OCI-LY7 (cell line): ENCODE results near the gene GPR31. TPM values are rescaled to one million over a fixed set of nuclear protein-coding genes. Genes with fewer than 3 reads are reported as not detected.

Experiments
- BruUV-seq: library from RNA; stranded (reverse); fragments of 400-500 nt; replicated peaks from 2 replicates; lab custom pipeline; 2021; lab: Mats Ljungman, UMichigan
- CTCF ChIA-PET: fragments of 300-600 bp; sonication (Branson Sonifier 250); formaldehyde crosslinking; loops from one replicate; lab custom pipeline; 2022; ENCODE audit warnings: antibody characterized with exemption; ENCODE audit not compliant: unreplicated experiment; lab: Charles Lee
- POLR2A ChIA-PET: fragments of 300-600 bp; sonication (Branson Sonifier 250); formaldehyde crosslinking; loops from one replicate; lab custom pipeline; 2022; ENCODE audit warnings: antibody characterized with exemption; lab: Charles Lee
- DNase-seq: peaks from one replicate; pipeline ENCODE4 v3.0.0-alpha.2; 2015; ENCODE audit warnings: low spot score
- H2AFZ ChIP-seq: fragments of 200-600 bp; sonication (generic), shearing (Covaris generic); 2 replicates; pipeline ENCODE4 v1.6.1; 2014; ENCODE audit warnings: mild to moderate bottlenecking, antibody characterized with exemption, low read length, moderate library complexity
- H3K27ac ChIP-seq: fragments of 200-600 bp; sonication (generic); 2 replicates; pipeline ENCODE4 v1.5.1; 2014; ENCODE audit warnings: mixed run types, low read depth, mild to moderate bottlenecking, moderate library complexity, low read length, inconsistent platforms; ENCODE audit not compliant: poor library complexity, severe bottlenecking
- H3K36me3 ChIP-seq: fragments of 200-600 bp; sonication (generic); 2 replicates; pipeline ENCODE4 v1.6.1; 2014; ENCODE audit warnings: mild to moderate bottlenecking, antibody characterized with exemption, low read length, moderate library complexity, mixed read lengths; ENCODE audit not compliant: insufficient read depth
- H3K4me1 ChIP-seq: fragments of 200-600 bp; sonication (generic); 2 replicates; pipeline ENCODE4 v1.5.1; 2014; ENCODE audit warnings: mild to moderate bottlenecking, low read length; ENCODE audit not compliant: insufficient read depth, poor library complexity, severe bottlenecking
- H3K4me2 ChIP-seq: fragments of 200-600 bp; sonication (generic); 2 replicates; pipeline ENCODE4 v1.6.1; 2014; ENCODE audit warnings: mild to moderate bottlenecking, low read length
- H3K4me3 ChIP-seq: fragments of 200-600 bp; sonication (generic); 2 replicates; pipeline ENCODE4 v1.5.1; 2014; ENCODE audit warnings: mild to moderate bottlenecking, low read depth, low read length; ENCODE audit not compliant: poor library complexity, severe bottlenecking
- H3K79me2 ChIP-seq: fragments of 200-600 bp; sonication (generic); 2 replicates; pipeline ENCODE4 v1.6.1; 2016; ENCODE audit warnings: low read depth, mild to moderate bottlenecking, low read length, moderate library complexity, mixed read lengths; ENCODE audit not compliant: insufficient read depth
- H3K9me2 ChIP-seq: fragments of 200-600 bp; sonication (generic); 2 replicates; pipeline ENCODE4 v1.6.1; 2016; ENCODE audit warnings: mild to moderate bottlenecking, low read length, mixed read lengths; ENCODE audit not compliant: insufficient read depth
- H3K9me3 ChIP-seq: fragments of 200-600 bp; sonication (generic); 2 replicates; pipeline ENCODE4 v1.6.1; 2014; ENCODE audit warnings: mild to moderate bottlenecking, mixed run types, low read length, mixed read lengths
- H4K20me1 ChIP-seq: fragments of 200-600 bp; sonication (generic); 2 replicates; pipeline ENCODE4 v1.6.1; 2014; ENCODE audit warnings: mild to moderate bottlenecking, antibody characterized with exemption, low read length, moderate library complexity, mixed read lengths; ENCODE audit not compliant: insufficient read depth
- EZH2phosphoT487 ChIP-seq: fragments of 200-600 bp; sonication (generic); IDR thresholded peaks from 2 replicates; pipeline ENCODE4 v1.6.1; 2018; ENCODE audit warnings: low read depth, borderline replicate concordance, mild to moderate bottlenecking, mixed run types, antibody characterized with exemption, low read length, moderate library complexity, mixed read lengths
- intact Hi-C: fragments of 100-400 bp; cut with micrococcal nuclease; formaldehyde crosslinking; loops from one replicate; pipeline ENCODE4 v1.10.0; 2022; ENCODE audit not compliant: unreplicated experiment
- total RNA-seq, 2 experiments: library from RNA; depleted of rRNA in 1 of 2; stranded (reverse); fragments of >200 nt in 1 of 2; shearing (Covaris generic) in 1 of 2; gene quantifications; 2 replicates each; pipeline ENCODE4 v1.2.3, GENCODE V29; 2014 to 2022
- TF ChIP-seq, protein P1 (sequence below): fragments of 200-600 bp; sonication (generic); conservative IDR thresholded peaks from 2 replicates; pipeline ENCODE4 v1.5.1; 2014; ENCODE audit warnings: mild to moderate bottlenecking, antibody characterized with exemption, low read length, moderate library complexity, mixed read lengths

Gene GPR31
- total RNA-seq, 2 experiments from 2014 or later, result not detected

DNA sequence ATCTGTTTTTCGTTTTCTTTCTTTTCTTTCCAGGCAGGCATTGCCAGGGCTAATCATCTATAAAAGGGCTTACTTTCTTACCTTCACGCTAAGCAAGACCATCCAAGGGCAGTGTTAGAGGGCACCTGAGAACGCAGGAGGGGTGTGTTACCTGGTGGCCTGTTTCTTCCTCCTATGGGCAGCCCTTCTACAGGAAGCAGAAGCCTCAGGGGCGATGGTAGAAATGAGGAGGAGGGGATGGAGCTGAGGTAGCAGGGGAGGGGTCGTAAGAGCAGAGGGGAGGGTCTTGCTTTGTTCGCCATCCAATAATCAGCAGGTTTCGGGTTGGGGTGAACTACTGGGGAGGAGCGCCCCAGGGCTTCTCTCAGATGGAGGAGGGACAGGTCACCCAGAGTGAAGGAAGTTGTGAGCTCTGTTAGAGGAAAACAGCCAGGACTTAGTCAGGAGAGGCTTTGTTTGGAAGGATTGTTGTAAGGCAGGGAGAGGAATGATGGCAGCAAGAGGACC lies 36.4 kb downstream of the GPR31 start:
- no peaks in the 10 kb centered on the region for H3K9me2 ChIP-seq
- H3K36me3 ChIP-seq, result no peaks in the 10 kb centered on the region; the same call in 1 of the 2 replicates
- intact Hi-C loops, result no loop called here
- ChIA-PET CTCF (interaction anchor here (0.6 to 1.9 kb wide), 5 partner anchors 20 to 122 kb away, joined by 3 to 8 read pairs (median 5); partner anchors contain the start of gene CEP43), POLR2A (interaction anchor here (0.9 to 8.0 kb wide), 11 partner anchors 7 to 168 kb away, joined by 3 to 96 read pairs (median 19); partner anchors contain the start of gene CEP43)
- TF ChIP-seq, protein P1, sequence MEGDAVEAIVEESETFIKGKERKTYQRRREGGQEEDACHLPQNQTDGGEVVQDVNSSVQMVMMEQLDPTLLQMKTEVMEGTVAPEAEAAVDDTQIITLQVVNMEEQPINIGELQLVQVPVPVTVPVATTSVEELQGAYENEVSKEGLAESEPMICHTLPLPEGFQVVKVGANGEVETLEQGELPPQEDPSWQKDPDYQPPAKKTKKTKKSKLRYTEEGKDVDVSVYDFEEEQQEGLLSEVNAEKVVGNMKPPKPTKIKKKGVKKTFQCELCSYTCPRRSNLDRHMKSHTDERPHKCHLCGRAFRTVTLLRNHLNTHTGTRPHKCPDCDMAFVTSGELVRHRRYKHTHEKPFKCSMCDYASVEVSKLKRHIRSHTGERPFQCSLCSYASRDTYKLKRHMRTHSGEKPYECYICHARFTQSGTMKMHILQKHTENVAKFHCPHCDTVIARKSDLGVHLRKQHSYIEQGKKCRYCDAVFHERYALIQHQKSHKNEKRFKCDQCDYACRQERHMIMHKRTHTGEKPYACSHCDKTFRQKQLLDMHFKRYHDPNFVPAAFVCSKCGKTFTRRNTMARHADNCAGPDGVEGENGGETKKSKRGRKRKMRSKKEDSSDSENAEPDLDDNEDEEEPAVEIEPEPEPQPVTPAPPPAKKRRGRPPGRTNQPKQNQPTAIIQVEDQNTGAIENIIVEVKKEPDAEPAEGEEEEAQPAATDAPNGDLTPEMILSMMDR, result no peak
- no peak for TF ChIP-seq EZH2phosphoT487
- BruUV-seq, result no TSS peak
- no peak for DNase-seq
- peak overlapping the region; percentile 1; the same call in 1 of the 2 replicates for H2AFZ ChIP-seq
- no peaks in the 10 kb centered on the region for H4K20me1 ChIP-seq
- H3K79me2 ChIP-seq, result no peaks in the 10 kb centered on the region
- peaks cover 81% of the 10 kb centered on the region for H3K4me1 ChIP-seq
- peak overlapping the region; percentile 40 for H3K4me3 ChIP-seq
- H3K27ac ChIP-seq, result peak overlapping the region; percentile 56
- H3K4me2 ChIP-seq, result peak overlapping the region; percentile 63
- H3K9me3 ChIP-seq, result no peaks in the 10 kb centered on the region

- Histone ChIP-seq H2AFZ (no peak overlapping the region; the same call in 1 of the 2 replicates), H3K79me2 (no peaks in the 10 kb centered on the region), H4K20me1 (no peaks in the 10 kb centered on the region), H3K4me1 (peaks cover 89% of the 10 kb centered on the region), H3K4me2 (peak overlapping the region; percentile 63), H3K9me2 (no peaks in the 10 kb centered on the region), H3K36me3 (no peaks in the 10 kb centered on the region), H3K4me3 (no peak overlapping the region), H3K27ac (peak overlapping the region; percentile 37), H3K9me3 (no peaks in the 10 kb centered on the region)
- POLR2A ChIA-PET, result interaction anchor here (0.7 to 8.0 kb wide), 6 partner anchors 10 to 160 kb away, joined by 3 to 96 read pairs (median 4); partner anchors contain the start of gene CEP43
- BruUV-seq, result no TSS peak
- CTCF ChIA-PET, result interaction anchor here (0.7 to 1.6 kb wide), 3 partner anchors 17 to 73 kb away, joined by 3 to 4 read pairs (median 3); no protein-coding TSS in a partner anchor
- intact Hi-C loops, result no loop called here
- TF ChIP-seq EZH2phosphoT487, result no peak
- TF ChIP-seq, protein P1, result no peak
- DNase-seq, result no peak
Observed at GRCh38 chr6:167120583-167120903, 37.2 kb downstream of the GPR31 start.
